Suprapubic skin (tissue), 4 donors: ENCODE measurements around the gene WDR27.

ENCODE experiments used
- EP300 ChIP-seq: sonication (generic); formaldehyde crosslinking; IDR thresholded peaks from one replicate; pipeline ENCODE4 v1.6.1; 2017; ENCODE audit warnings: antibody characterized with exemption
- POLR2A ChIP-seq, 2 donors: fragments of 450-650 bp; IDR thresholded peaks; one replicate each; pipeline ENCODE4 v1.6.1; 2017; ENCODE audit warnings: antibody characterized with exemption in 2 of 2, mild to moderate bottlenecking in 2 of 2, moderate library complexity in 2 of 2
- POLR2AphosphoS5 ChIP-seq, 3 donors: sonication (generic); formaldehyde crosslinking; IDR thresholded peaks; one replicate each; pipeline ENCODE4 v1.6.1; 2017; ENCODE audit warnings: antibody characterized with exemption in 3 of 3
- TF ChIP-seq, protein P1 (sequence below), 2 donors: fragments of 200-600 bp in 1 of 2; fragments of 450-650 bp in 1 of 2; sonication (generic) in 1 of 2; IDR thresholded peaks; one replicate each; pipeline ENCODE4 v1.5.1; 2016 to 2019; ENCODE audit warnings: antibody characterized with exemption in 2 of 2, mild to moderate bottlenecking in 1 of 2, moderate library complexity in 1 of 2

GRCh38 chr6:169623975-169624374, 77.9 kb downstream of the WDR27 start:
- TF ChIP-seq, protein P1, sequence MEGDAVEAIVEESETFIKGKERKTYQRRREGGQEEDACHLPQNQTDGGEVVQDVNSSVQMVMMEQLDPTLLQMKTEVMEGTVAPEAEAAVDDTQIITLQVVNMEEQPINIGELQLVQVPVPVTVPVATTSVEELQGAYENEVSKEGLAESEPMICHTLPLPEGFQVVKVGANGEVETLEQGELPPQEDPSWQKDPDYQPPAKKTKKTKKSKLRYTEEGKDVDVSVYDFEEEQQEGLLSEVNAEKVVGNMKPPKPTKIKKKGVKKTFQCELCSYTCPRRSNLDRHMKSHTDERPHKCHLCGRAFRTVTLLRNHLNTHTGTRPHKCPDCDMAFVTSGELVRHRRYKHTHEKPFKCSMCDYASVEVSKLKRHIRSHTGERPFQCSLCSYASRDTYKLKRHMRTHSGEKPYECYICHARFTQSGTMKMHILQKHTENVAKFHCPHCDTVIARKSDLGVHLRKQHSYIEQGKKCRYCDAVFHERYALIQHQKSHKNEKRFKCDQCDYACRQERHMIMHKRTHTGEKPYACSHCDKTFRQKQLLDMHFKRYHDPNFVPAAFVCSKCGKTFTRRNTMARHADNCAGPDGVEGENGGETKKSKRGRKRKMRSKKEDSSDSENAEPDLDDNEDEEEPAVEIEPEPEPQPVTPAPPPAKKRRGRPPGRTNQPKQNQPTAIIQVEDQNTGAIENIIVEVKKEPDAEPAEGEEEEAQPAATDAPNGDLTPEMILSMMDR (IDR thresholded peaks at IDR 0.05), result no peak
- TF ChIP-seq EP300 (no peak), POLR2A (IDR thresholded peaks at IDR 0.05) (no peak), POLR2AphosphoS5 (IDR thresholded peaks at IDR 0.05) (no peak)
